ENCODE measurements around the gene HSD17B4.
A peak's percentile ranks its signal among the peaks of the same experiment; 100 is the strongest.
"Not testable (repeated sequence)": the region's sequence is repeated elsewhere in the genome, so short reads cannot be mapped to it uniquely, and the experiment has no call there.

HSD17B4 gene

GRCh38 chr5:119512277-119512676, 60.0 kb downstream of the HSD17B4 start:
- H3K4me3 ChIP-seq (replicated peaks; ENCODE audit: low read depth, low read length), result no peak overlapping the region
- no peak for DNase-seq (ENCODE audit: low read depth)
- TF ChIP-seq CTCF (IDR thresholded peaks at IDR 0.05; ENCODE audit: low read length, missing control alignments), result no peak

GRCh38 chr5:119515192-119515591, 62.9 kb downstream of the HSD17B4 start:
- no peak overlapping the region for H3K4me3 ChIP-seq (replicated peaks; ENCODE audit: low read depth, low read length)
- no peak for TF ChIP-seq CTCF (IDR thresholded peaks at IDR 0.05; ENCODE audit: low read length, missing control alignments)
- peak; percentile 45 for DNase-seq (ENCODE audit: low read depth)

- DNase-seq (ENCODE audit: low read depth), result not testable (repeated sequence)
Measured at GRCh38 chr5:119517115-119517514, 64.8 kb downstream of the HSD17B4 start.

GRCh38 chr5:119521232-119521631, 68.9 kb downstream of the HSD17B4 start:
- DNase-seq (ENCODE audit: low read depth), result no peak

More at GRCh38 chr5:119517115-119517514, 64.8 kb downstream of the HSD17B4 start:
- H3K4me3 ChIP-seq (replicated peaks; ENCODE audit: low read depth, low read length), result not testable (repeated sequence)

GRCh38 chr5:119522841-119523240, 70.5 kb downstream of the HSD17B4 start:
- no peak for TF ChIP-seq CTCF (IDR thresholded peaks at IDR 0.05; ENCODE audit: low read length, missing control alignments)

More at GRCh38 chr5:119521232-119521631, 68.9 kb downstream of the HSD17B4 start:
- no peak for TF ChIP-seq CTCF (IDR thresholded peaks at IDR 0.05; ENCODE audit: low read length, missing control alignments)
- no peak overlapping the region for H3K4me3 ChIP-seq (replicated peaks; ENCODE audit: low read depth, low read length)

GRCh38 chr5:119524485-119524884, 72.2 kb downstream of the HSD17B4 start:
- no peak overlapping the region for H3K4me3 ChIP-seq (replicated peaks; ENCODE audit: low read depth, low read length)
- no peak for TF ChIP-seq CTCF (IDR thresholded peaks at IDR 0.05; ENCODE audit: low read length, missing control alignments)
- DNase-seq (ENCODE audit: low read depth), result peak; percentile 25

More at GRCh38 chr5:119522841-119523240, 70.5 kb downstream of the HSD17B4 start:
- DNase-seq (ENCODE audit: low read depth), result no peak
- no peak overlapping the region for H3K4me3 ChIP-seq (replicated peaks; ENCODE audit: low read depth, low read length)

GRCh38 chr5:119527351-119527750, 75.1 kb downstream of the HSD17B4 start:
- TF ChIP-seq CTCF (IDR thresholded peaks at IDR 0.05; ENCODE audit: low read length, missing control alignments), result no peak
- peak; percentile 16 for DNase-seq (ENCODE audit: low read depth)
- H3K4me3 ChIP-seq (replicated peaks; ENCODE audit: low read depth, low read length), result no peak overlapping the region

Measured in fibroblast of pulmonary artery (primary cell).